OCI-LY1 (cell line): ENCODE results near the gene CEACAM16.

Experiments
- EZH2 ChIP-seq: fragments of 200-600 bp; sonication (generic), shearing (Covaris generic); IDR thresholded peaks from 2 replicates; pipeline ENCODE4 v1.8.0; 2017; ENCODE audit warnings: borderline replicate concordance, mixed run types, mild to moderate bottlenecking, antibody characterized with exemption, low read length, moderate library complexity, mixed read lengths
- TF ChIP-seq, protein P1 (sequence below): fragments of 200-600 bp; sonication (generic), shearing (Covaris generic); IDR thresholded peaks from 2 replicates; pipeline ENCODE4 v1.5.1; 2017; ENCODE audit warnings: mild to moderate bottlenecking, antibody characterized with exemption, low read length, moderate library complexity, mixed read lengths

DNA sequence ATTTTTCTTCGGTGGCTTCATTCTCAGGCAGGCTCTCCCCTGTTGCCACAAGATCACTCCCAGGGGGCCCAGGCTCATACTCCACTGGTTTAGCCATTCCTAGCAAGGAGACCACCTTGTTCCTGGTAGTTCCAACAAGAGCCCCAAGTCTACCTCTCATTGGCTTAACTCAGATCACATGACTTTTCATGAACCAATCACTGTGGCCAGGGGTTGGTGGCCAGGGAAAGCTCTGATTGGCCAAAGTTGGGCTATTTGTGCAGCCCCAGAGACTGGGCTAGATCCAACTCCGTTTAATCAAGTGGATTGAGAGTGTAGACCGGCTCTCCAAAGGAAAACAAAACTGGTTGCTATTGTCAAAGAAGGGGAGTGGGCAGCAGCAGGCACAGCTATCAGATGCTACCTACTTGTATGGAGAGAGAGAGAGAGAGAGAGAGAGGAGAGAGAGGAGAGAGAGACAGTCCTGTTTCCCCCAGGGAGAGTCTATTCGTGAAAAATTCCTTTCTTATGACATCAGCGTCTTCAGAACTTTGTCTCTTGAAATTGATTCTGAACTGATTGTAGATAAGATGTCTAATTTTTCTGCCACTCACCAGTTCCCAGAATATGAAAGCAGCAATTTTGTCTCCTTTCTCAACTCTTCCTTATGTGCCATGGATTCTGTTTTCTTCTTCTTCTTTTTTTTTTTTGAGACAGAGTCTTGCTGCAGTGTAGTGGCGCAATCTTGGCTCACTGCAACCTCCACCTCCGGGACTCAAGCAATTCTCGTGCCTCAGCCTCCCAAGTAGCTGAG lies 21.7 kb upstream of the CEACAM16 start:
- TF ChIP-seq, protein P1, sequence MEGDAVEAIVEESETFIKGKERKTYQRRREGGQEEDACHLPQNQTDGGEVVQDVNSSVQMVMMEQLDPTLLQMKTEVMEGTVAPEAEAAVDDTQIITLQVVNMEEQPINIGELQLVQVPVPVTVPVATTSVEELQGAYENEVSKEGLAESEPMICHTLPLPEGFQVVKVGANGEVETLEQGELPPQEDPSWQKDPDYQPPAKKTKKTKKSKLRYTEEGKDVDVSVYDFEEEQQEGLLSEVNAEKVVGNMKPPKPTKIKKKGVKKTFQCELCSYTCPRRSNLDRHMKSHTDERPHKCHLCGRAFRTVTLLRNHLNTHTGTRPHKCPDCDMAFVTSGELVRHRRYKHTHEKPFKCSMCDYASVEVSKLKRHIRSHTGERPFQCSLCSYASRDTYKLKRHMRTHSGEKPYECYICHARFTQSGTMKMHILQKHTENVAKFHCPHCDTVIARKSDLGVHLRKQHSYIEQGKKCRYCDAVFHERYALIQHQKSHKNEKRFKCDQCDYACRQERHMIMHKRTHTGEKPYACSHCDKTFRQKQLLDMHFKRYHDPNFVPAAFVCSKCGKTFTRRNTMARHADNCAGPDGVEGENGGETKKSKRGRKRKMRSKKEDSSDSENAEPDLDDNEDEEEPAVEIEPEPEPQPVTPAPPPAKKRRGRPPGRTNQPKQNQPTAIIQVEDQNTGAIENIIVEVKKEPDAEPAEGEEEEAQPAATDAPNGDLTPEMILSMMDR: no peak
- no peak for TF ChIP-seq EZH2
